ENCODE data around the gene PTPN1.

The PTPN1 gene

GRCh38 chr20:50578778-50579165, 68.6 kb downstream of the PTPN1 start:
- DNase-seq: no peak

GRCh38 chr20:50579511-50579910, 69.3 kb downstream of the PTPN1 start:
- DNase-seq: no peak

DNA sequence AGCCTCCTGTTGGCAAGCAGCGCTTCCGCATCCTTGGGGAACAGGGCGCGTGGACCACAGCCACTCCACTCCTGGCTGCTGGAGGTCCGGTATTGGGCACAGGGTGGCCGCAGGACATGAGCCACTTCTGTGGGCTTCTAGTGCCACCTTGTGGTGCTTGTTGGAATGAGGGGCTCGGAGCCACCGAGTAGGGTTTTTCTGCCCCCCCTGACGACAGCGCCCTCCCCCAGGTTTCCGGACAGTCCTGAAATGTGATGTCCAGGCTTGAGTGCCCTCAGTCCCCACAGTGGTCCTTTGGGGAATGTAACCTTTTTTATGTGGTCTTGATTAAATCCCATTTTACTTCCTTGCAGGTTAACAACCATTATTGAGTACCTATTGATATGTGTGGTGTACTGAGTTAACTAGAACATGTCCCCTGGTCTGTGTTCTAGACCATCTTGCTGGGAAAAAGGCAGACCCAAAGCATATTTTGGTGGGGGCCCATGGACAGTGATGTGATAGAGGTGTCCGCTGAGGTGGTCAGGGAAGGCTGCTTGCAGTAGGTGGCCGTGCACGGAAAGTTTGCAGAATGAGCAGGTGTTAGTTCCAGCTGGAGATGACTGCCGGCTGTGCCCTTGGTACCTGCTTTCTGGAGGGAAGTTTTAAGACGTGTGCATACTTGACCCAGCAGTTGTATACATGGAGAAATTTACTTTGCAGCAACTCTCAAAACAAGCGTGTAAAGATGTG, 70.0 kb downstream of the PTPN1 start:
- DNase-seq: no peak

- DNase-seq: no peak
These were observed 70.8 kb downstream of the PTPN1 start for GRCh38 chr20:50580842-50581544.

DNA sequence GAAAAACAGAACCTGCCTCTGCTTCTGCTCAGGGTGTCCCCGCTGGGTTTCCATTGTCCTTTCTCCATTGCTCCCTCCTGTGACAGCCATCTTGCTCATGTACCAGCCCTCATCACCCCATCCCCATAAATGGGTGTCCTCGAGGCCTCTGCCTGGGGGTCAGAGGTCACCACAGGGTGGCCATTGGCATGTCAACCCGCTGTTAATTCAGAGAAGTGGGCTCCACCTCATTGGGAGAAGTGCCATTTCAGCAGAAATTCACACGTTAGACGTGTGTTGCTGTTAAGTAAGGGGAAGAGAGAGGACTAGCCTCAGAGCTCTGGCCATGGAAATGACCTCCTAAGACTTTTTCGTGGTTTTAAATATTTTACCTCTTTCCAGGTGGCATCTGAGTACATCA, 71.9 kb downstream of the PTPN1 start:
- DNase-seq: no peak

- no peak for DNase-seq
These were observed 72.5 kb downstream of the PTPN1 start for GRCh38 chr20:50582591-50583234.

DNA sequence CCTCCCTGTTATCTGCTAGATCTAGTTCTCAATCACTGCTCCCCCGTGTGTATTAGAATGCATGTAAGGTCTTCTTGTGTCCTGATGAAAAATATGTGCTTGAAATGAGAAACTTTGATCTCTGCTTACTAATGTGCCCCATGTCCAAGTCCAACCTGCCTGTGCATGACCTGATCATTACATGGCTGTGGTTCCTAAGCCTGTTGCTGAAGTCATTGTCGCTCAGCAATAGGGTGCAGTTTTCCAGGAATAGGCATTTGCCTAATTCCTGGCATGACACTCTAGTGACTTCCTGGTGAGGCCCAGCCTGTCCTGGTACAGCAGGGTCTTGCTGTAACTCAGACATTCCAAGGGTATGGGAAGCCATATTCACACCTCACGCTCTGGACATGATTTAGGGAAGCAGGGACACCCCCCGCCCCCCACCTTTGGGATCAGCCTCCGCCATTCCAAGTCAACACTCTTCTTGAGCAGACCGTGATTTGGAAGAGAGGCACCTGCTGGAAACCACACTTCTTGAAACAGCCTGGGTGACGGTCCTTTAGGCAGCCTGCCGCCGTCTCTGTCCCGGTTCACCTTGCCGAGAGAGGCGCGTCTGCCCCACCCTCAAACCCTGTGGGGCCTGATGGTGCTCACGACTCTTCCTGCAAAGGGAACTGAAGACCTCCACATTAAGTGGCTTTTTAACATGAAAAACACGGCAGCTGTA, 73.4 kb downstream of the PTPN1 start:
- DNase-seq: no peak

DNA sequence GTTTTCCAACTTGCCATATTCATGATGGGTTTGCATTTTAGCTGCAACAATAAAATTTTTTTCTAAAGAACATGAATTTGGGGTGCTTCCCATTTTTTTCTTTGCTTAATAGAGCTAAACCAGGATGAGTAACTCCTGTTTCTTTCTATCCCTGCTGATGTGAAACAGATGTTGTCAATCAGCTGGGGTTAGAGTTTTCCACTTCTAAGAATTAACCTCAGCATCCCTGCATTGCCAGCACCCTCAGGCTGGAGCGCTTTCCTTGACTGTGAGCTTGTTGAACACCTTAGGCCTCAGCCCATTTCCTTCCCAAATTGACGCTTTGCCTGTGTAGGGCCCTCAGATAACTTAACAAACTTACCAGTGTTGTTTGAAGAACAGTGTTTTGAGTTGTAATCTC, 74.5 kb downstream of the PTPN1 start:
- DNase-seq: no peak

DNA sequence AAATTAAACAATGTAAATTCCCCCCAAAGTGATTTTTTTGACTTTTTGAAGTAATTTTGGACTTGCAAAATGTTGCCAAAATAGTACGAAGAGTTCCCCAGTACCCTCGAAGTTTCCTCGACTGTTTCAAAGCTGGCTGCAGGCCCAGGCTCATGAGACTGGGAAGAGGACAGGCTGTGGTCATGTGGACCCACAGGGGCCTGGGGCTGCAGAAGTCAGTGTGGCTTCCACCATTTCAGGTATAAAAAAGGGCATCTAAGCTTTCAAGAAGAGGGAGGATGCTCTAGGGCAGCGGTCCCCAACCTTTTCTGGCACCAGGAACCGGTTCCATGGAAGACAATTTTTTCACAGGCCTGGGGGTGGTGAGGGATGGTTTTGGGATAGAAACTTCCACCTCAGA, 75.0 kb downstream of the PTPN1 start:
- DNase-seq: no peak

DNA sequence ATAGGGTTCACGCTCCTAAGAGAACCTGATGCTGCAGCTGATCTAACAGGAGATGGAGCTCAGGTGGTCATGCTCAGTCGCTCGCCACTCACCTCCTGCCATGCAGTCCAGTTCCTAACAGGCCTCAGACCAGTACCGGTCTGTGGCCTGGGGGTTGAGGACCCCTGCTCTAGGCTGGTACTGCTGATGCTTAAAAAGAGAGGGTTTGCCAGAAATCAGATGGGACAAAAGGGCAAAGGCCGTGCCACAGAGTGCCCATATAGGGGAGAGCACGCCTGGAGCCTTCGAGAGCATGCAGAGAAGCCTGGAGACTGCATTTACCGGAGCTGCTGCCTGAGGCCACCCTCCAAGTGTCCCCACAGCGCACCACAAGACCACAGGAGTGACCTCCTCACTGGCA, 75.5 kb downstream of the PTPN1 start:
- DNase-seq: no peak

- DNase-seq: no peak
These were observed 76.5 kb downstream of the PTPN1 start for GRCh38 chr20:50586531-50587232.

DNA sequence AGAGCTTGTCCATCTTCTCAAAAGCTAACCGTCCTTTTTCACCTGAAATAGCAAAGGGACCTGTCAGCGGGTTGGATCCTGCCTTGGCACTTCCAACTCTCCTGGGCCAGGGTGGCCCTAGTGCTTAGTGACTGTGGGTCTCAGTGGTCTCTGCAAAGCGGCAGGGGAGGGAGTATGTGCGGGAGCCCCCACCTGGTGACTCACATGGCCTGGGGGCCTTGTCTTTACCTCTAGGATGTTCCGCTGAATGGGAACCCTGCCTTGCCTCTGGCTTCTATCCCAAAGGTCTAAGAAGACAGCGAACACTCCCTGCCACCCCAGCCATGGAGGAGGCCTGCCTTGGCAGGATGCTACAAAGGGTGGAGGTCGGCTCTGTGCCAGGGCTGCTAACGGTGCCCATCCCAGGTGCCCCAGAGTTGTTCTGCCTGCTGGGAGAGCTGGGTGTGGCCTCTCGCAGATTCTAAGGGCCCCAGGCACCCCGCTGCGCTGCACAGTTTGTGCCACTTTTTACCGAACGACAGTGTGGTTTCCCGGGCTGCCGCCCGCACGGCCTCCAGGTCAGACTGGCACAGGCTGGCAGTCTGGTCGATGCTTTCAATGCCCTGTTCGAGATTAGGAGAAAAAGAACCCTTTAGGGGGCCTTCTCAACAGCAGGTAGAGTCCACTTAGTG, 77.2 kb downstream of the PTPN1 start:
- no peak for DNase-seq

- DNase-seq: no peak
These were observed 78.0 kb downstream of the PTPN1 start for GRCh38 chr20:50588034-50588736.

DNA sequence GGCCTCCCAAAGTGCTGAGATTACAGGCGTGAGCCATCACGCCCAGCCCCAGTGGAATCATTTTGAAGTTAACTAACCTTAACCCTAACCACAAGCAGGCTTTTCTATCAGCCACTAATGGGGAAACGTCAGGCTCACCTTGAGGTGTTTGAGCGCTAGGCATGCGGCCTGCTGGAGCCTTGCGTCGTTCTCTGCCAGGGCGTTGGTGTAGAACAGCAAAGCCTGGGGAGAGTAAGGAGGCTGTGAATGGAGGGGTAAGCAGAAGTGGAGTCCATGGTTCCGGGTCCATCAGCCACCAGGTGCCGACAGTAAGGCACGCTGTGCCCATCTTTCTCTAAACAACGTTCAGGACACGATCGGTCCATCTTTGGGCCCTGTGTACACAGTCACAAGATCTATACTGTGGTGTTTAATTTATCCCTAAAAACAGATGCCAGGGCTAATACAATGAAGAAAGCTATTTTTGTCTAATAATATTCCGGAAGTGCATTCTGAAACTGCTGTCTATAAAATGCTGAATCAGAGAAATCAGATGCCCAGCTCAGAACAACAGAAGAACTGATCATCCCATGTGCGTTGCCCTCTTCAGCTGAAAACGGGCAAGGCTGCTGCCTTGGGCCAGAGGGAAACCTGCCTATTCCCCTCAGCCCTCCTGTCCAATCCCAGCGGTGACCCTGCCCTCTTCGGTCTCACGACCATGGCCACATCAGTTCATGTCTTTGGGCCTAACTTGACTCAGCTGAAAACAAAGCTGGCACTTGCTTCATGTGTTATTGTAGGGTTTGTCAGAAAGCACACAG, 79.6 kb downstream of the PTPN1 start:
- DNase-seq: no peak

DNA sequence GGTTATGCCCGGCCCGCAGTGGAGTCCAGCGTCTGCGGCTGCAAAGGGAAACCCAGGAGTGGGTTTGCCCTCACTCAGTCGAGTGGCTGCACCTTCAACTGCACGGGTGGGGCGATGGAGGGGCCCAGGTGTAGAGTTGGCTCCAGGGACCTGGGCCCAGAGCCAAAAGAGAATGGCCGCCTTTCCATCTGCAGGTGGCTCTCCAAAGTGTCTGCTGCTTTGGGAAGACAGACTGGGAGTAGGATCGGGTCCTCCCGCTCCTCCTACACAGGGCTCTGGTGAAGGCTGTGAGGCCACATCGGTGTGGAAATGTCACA, 80.1 kb downstream of the PTPN1 start:
- no peak for DNase-seq

GRCh38 chr20:50591233-50591852, 81.2 kb downstream of the PTPN1 start:
- no peak for DNase-seq

- DNase-seq: no peak
These were observed 82.3 kb downstream of the PTPN1 start for GRCh38 chr20:50592282-50593004.

GRCh38 chr20:50593005-50593335, 82.8 kb downstream of the PTPN1 start:
- DNase-seq: no peak

DNA sequence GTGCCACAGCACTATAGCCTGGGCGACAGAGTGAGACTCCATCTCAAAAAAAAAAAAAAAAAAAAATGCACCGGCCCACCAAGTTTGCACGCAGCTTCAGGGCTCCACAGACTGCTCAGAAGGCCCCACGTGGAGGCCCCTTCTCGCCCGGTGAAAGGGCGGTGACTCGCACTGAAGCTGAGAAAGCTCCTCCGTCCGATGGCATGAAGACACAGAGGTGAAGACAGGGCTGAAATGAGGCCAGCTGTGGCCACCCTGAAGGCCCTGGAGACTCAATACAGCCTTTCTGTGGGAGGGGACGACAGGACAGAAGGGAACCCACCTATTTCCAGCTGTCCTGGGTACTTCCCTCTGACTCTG, 84.0 kb downstream of the PTPN1 start:
- DNase-seq: no peak
